Psoas muscle (tissue), 8 donors: Measurements from ENCODE around the gene CHIC2. TPM values are rescaled to one million over a fixed set of nuclear protein-coding genes. Genes with fewer than 3 reads are reported as not detected.
A peak's percentile ranks its signal among the peaks of the same experiment; 100 is the strongest.
"Not testable (repeated sequence)": the region's sequence is repeated elsewhere in the genome, so short reads cannot be mapped to it uniquely, and the experiment has no call there.

Experiments used
- ATAC-seq, 4 donors: fragments of 200-7000 bp; cut with Tn5 transposase; one replicate each; pipeline ENCODE4 v1.9.1; 2020; ENCODE audit warnings: moderate library complexity in 3 of 4, mild to moderate bottlenecking in 2 of 4
- DNase-seq, 2 donors: peaks; one replicate each; pipeline ENCODE4 v3.0.0-alpha.2; 2020
- H3K27ac ChIP-seq: fragments of 200-600 bp; one replicate; pipeline ENCODE4 v1.8.0; 2022
- H3K27me3 ChIP-seq, 3 donors: fragments of 200-600 bp in 1 of 3; one replicate each; pipeline versions ENCODE4 v1.6.1 to v1.8.0; 2013 to 2022; ENCODE audit warnings: low read length in 2 of 3, mild to moderate bottlenecking in 2 of 3, moderate library complexity in 1 of 3; ENCODE audit not compliant: insufficient read depth in 3 of 3
- H3K36me3 ChIP-seq, 2 donors: fragments of 200-600 bp in 1 of 2; one replicate each; pipeline versions ENCODE4 v1.6.1 to v1.8.0; 2013 to 2022; ENCODE audit warnings: low read depth in 1 of 2, mild to moderate bottlenecking in 1 of 2, moderate library complexity in 1 of 2; ENCODE audit not compliant: insufficient read depth in 1 of 2
- H3K4me1 ChIP-seq: fragments of 200-600 bp; one replicate; pipeline ENCODE4 v1.8.0; 2022
- H3K4me3 ChIP-seq: fragments of 200-600 bp; one replicate; pipeline ENCODE4 v1.8.0; 2022; ENCODE audit warnings: mild to moderate bottlenecking
- H3K9me3 ChIP-seq: fragments of 200-600 bp; one replicate; pipeline ENCODE4 v1.8.0; 2022
- CTCF ChIP-seq: fragments of 200-600 bp; IDR thresholded peaks from one replicate; pipeline ENCODE4 v1.8.0; 2022; ENCODE audit warnings: antibody characterized with exemption
- WGBS, 3 donors: extraction: QIAGEN DNeasy Blood & Tissue Kit; methylation state at CpG; one replicate each; pipeline versions ENCODE4 v1.1.6 to v1.1.7; 2013; 5-methylcytosine and 5-hydroxymethylcytosine counted together
- intact Hi-C, 2 donors: fragments of 100-400 bp; cut with DNase I; formaldehyde crosslinking; loops; one replicate each; pipeline versions ENCODE4 v1.11.0 to v1.14.2; 2022
- polyA plus RNA-seq, 3 donors: library from polyadenylated mRNA; stranded (reverse); fragments of 200-250 nt; gene quantifications; one replicate each; pipeline ENCODE4 v1.2.3, GENCODE V29; 2013
- total RNA-seq, 4 donors: library from RNA; stranded (reverse); fragmentation: NEBNext Ultra II Directional in 2 of 4; extraction: Animal tissue kit (Norgen Biotek cat#: 25700) in 2 of 4; gene quantifications; one replicate each; pipeline versions ENCODE4 v1.2.1 to v1.2.4, GENCODE V29; 2021 to 2023
- donor health status: healthy with polysubstance abuse.
- donor health status: DM: no; HTN: no; CAD: no; lungs with moderate emphysema.
- donor health status: Bipolar disorder and iron deficiency.
- donor health status: healthy.
- donor health status: DM: yes; HTN: yes; CAD: no.
- donor health status: DM: no; HTN: no; CAD: no.
- donor health status: DM: no; HTN: no; CAD: no.
- donor health status: DM: yes; HTN: yes; CAD: no.

Gene CHIC2
- total and polyA plus RNA-seq, 7 donors, result 8.6 to 17.4 (median 10.8) TPM

- ATAC-seq, result no peak
- TF ChIP-seq CTCF, result no peak
- H3K4me3 ChIP-seq, result no peak overlapping the region
- H3K36me3 ChIP-seq, result peaks cover 0 to 5% of the 10 kb centered on the region in 2 donors
- no peak overlapping the region for H3K27ac ChIP-seq
- no peaks in the 10 kb centered on the region for H3K9me3 ChIP-seq
- WGBS, 3 donors, result 82 to 89% (median 86%) methylated on average over 4 of the region's 4 CpGs
- intact Hi-C loops, result no loop called here
- no peaks in the 10 kb centered on the region for H3K4me1 ChIP-seq
- DNase-seq, result no peak
- no peaks in the 10 kb centered on the region for H3K27me3 ChIP-seq
Measured at GRCh38 chr4:54036184-54036583, 28.2 kb downstream of the CHIC2 start.

- H3K27ac ChIP-seq, result no peak overlapping the region
- H3K27me3 ChIP-seq, result no peaks in the 10 kb centered on the region
- H3K9me3 ChIP-seq, result no peaks in the 10 kb centered on the region
- no peak overlapping the region for H3K4me3 ChIP-seq
- no peak for TF ChIP-seq CTCF
- H3K36me3 ChIP-seq, result no peaks in the 10 kb centered on the region
- no peak for ATAC-seq
- no peaks in the 10 kb centered on the region for H3K4me1 ChIP-seq
- intact Hi-C loops, result no loop called here
- WGBS, 3 donors, result 68 to 89% (median 75%) methylated on average over 3 of the region's 3 CpGs
- DNase-seq, result no peak
Measured at GRCh38 chr4:54032558-54033135, 31.8 kb downstream of the CHIC2 start.

- no peak overlapping the region for H3K27ac ChIP-seq
- intact Hi-C loops, result no loop called here
- no peaks in the 10 kb centered on the region for H3K27me3 ChIP-seq
- H3K4me3 ChIP-seq, result no peak overlapping the region
- DNase-seq (no peak), ATAC-seq (no peak)
- no peaks in the 10 kb centered on the region for H3K4me1 ChIP-seq
- H3K9me3 ChIP-seq, result no peaks in the 10 kb centered on the region
- 88 to 94% (median 89%) methylated on average over 1 of the region's 1 CpG for WGBS, 3 donors
- no peaks in the 10 kb centered on the region for H3K36me3 ChIP-seq
- TF ChIP-seq CTCF, result no peak
Measured at GRCh38 chr4:54027311-54027710, 37.1 kb downstream of the CHIC2 start.

GRCh38 chr4:54025582-54025981 is 38.8 kb downstream of the CHIC2 start:
- ATAC-seq (no peak), DNase-seq (no peak)
- Histone ChIP-seq H3K27ac (no peak overlapping the region), H3K4me3 (no peak overlapping the region), H3K9me3 (no peaks in the 10 kb centered on the region), H3K27me3 (no peaks in the 10 kb centered on the region), H3K4me1 (no peaks in the 10 kb centered on the region), H3K36me3 (no peaks in the 10 kb centered on the region)
- TF ChIP-seq CTCF, result no peak
- intact Hi-C loops, result no loop called here
- 96 to 99% (median 98%) methylated on average over 7 of the region's 7 CpGs for WGBS, 3 donors

- ATAC-seq, H3K9me3 ChIP-seq, H3K27me3 ChIP-seq, H3K36me3 ChIP-seq, intact Hi-C loops, H3K4me3 ChIP-seq, H3K27ac ChIP-seq, H3K4me1 ChIP-seq: not testable (repeated sequence)
- 81 to 91% (median 83%) methylated on average over 8 of the region's 8 CpGs for WGBS, 3 donors
- peak in 1 of 2 donors; percentile 46 for DNase-seq
Measured at GRCh38 chr4:54023019-54023418, 41.4 kb downstream of the CHIC2 start.
